GM12801 (cell line): ENCODE data around the gene TRMT61A.

ENCODE experiments used
- CTCF ChIP-seq: IDR thresholded peaks from one replicate; pipeline ENCODE4 v1.5.1; 2011; ENCODE audit warnings: control low read depth; ENCODE audit not compliant: insufficient read length; ENCODE audit errors: extremely low read depth

Gene TRMT61A

GRCh38 chr14:103501921-103502669 is 26.9 kb upstream of the TRMT61A start:
- no peak for TF ChIP-seq CTCF

- no peak for TF ChIP-seq CTCF
Measured at GRCh38 chr14:103502877-103503276, 26.1 kb upstream of the TRMT61A start.

GRCh38 chr14:103503296-103503695 is 25.7 kb upstream of the TRMT61A start:
- no peak for TF ChIP-seq CTCF

- no peak for TF ChIP-seq CTCF
Measured at GRCh38 chr14:103504991-103505565, 23.9 kb upstream of the TRMT61A start.

- no peak for TF ChIP-seq CTCF
Measured at GRCh38 chr14:103507751-103508150, 21.2 kb upstream of the TRMT61A start.

GRCh38 chr14:103508521-103509329 is 20.3 kb upstream of the TRMT61A start:
- TF ChIP-seq CTCF = no peak
